ACC112 (cell line): Measurements from ENCODE around the gene GPR161.
A peak's percentile ranks its signal among the peaks of the same experiment; 100 is the strongest.

Experiments used
- H2AFZ ChIP-seq: fragments of 200-600 bp; sonication (generic); one replicate; pipeline ENCODE4 v1.6.0; 2017; ENCODE audit warnings: antibody characterized with exemption, low read length; ENCODE audit not compliant: unreplicated experiment
- H3K27ac ChIP-seq: fragments of 200-600 bp; sonication (generic); 2 replicates; pipeline ENCODE4 v1.5.1; 2014; ENCODE audit warnings: low read depth, mild to moderate bottlenecking, antibody characterized with exemption, low read length, moderate library complexity
- H3K27me3 ChIP-seq: fragments of 200-600 bp; sonication (generic); 2 replicates; pipeline ENCODE4 v1.6.1; 2014; ENCODE audit warnings: mild to moderate bottlenecking, antibody characterized with exemption, low read length, moderate library complexity, mixed read lengths; ENCODE audit not compliant: insufficient read depth
- H3K36me3 ChIP-seq: fragments of 200-600 bp; sonication (generic); 2 replicates; pipeline ENCODE4 v1.6.1; 2016; ENCODE audit warnings: mild to moderate bottlenecking, antibody characterized with exemption, low read length, moderate library complexity, mixed read lengths; ENCODE audit not compliant: insufficient read depth
- H3K4me1 ChIP-seq: fragments of 200-600 bp; sonication (generic); one replicate; pipeline ENCODE4 v1.6.1; 2016; ENCODE audit warnings: low read length, mixed read lengths; ENCODE audit not compliant: insufficient read depth, unreplicated experiment, control insufficient read depth
- H3K4me3 ChIP-seq: fragments of 200-600 bp; sonication (generic); 2 replicates; pipeline ENCODE4 v1.5.1; 2014; ENCODE audit warnings: mild to moderate bottlenecking, low read depth, low read length
- H3K79me2 ChIP-seq: fragments of 200-600 bp; sonication (generic); one replicate; pipeline ENCODE4 v1.6.0; 2016; ENCODE audit warnings: low read length; ENCODE audit not compliant: control insufficient read depth, unreplicated experiment, insufficient read depth

Gene GPR161

GRCh38 chr1:168110896-168111545 lies 25.7 kb downstream of the GPR161 start:
- H3K27ac ChIP-seq: 0 out of 2 replicates have a peak overlapping the region, but pooled peaks have one; percentile 26
- H3K4me3 ChIP-seq: no peak overlapping the region
- H3K79me2 ChIP-seq: no peaks in the 10 kb centered on the region
- peaks cover 7% of the 10 kb centered on the region; the same call in 1 of the 2 replicates for H3K36me3 ChIP-seq
- no peak overlapping the region for H2AFZ ChIP-seq
- peaks cover 15% of the 10 kb centered on the region for H3K4me1 ChIP-seq
- no peaks in the 10 kb centered on the region for H3K27me3 ChIP-seq

DNA sequence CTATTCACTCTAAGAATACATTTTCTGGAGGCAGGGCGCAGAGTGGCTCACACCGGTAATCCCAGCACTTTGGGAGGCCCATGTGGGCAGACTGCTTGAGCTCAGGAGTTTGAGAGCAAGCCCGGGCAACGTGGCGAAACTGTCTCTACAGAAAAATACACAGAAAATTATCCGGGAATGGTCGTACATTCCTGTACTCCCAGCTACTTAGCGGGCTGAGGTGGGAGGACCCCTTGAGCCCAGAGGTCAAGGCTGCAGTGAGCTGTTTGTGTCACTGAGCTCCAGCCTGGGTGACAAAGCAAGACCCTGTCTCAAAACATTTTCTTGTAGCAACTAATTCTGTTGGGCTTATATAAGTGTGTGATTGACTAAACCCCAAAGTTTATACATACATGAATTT lies 30.5 kb downstream of the GPR161 start:
- Histone ChIP-seq H3K27ac (no peak overlapping the region), H2AFZ (no peak overlapping the region), H3K4me1 (peaks cover 3% of the 10 kb centered on the region)

GRCh38 chr1:168105846-168106245 lies 30.9 kb downstream of the GPR161 start:
- Histone ChIP-seq H3K79me2 (no peaks in the 10 kb centered on the region), H3K4me1 (no peaks in the 10 kb centered on the region), H2AFZ (no peak overlapping the region), H3K27ac (no peak overlapping the region), H3K27me3 (no peaks in the 10 kb centered on the region), H3K36me3 (peaks cover 7% of the 10 kb centered on the region; the same call in 1 of the 2 replicates), H3K4me3 (no peak overlapping the region)

More for the DNA sequence above, 30.5 kb downstream of the GPR161 start:
- Histone ChIP-seq H3K79me2 (no peaks in the 10 kb centered on the region), H3K27me3 (no peaks in the 10 kb centered on the region), H3K4me3 (no peak overlapping the region), H3K36me3 (peaks cover 7% of the 10 kb centered on the region; the same call in 1 of the 2 replicates)

DNA sequence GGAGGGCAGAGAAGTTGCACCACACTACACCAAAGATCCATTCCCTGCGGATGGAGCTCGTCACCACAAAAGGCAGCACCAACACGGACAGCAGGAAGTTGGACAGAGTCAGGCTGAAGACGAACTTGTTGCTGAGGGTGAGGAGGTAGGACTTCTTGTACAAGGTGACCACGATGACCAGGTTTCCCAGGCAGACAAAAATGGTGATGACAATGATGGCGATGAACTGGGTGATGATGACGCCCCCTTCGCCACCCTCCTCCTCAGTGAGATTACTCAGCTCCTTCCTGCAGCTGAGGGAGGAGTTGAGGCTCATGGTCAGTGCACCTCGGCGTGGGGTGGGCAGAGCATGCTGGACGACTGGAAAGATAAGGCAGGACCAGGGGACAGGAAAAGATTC lies 32.2 kb downstream of the GPR161 start:
- Histone ChIP-seq H3K79me2 (no peaks in the 10 kb centered on the region), H3K27ac (no peak overlapping the region), H3K4me1 (no peaks in the 10 kb centered on the region), H3K4me3 (no peak overlapping the region), H3K36me3 (peaks cover 7% of the 10 kb centered on the region; the same call in 1 of the 2 replicates), H2AFZ (no peak overlapping the region), H3K27me3 (no peaks in the 10 kb centered on the region)

DNA sequence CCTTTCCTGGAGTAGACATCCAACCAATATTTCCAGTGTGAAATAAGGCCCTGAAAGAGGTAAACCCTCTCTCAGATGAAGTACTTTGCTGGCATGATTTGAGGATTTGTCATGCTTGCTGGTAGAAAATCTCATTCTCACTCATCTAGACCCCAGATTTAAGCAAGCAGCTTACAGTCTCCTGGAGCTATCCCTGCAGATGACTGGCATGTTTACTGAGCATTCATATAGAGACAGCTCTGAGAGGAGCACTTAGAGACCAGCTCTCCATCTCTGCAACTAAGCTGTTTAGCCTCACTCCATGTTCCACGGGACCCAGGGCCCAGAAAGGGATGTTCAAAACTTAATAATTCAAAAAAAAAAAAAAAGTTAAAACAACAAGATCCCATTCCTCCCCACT lies 34.2 kb downstream of the GPR161 start:
- no peak overlapping the region for H3K27ac ChIP-seq
- no peak overlapping the region for H2AFZ ChIP-seq
- H3K36me3 ChIP-seq: no peaks in the 10 kb centered on the region
- H3K27me3 ChIP-seq: no peaks in the 10 kb centered on the region
- no peaks in the 10 kb centered on the region for H3K79me2 ChIP-seq
- no peaks in the 10 kb centered on the region for H3K4me1 ChIP-seq
- H3K4me3 ChIP-seq: no peak overlapping the region

DNA sequence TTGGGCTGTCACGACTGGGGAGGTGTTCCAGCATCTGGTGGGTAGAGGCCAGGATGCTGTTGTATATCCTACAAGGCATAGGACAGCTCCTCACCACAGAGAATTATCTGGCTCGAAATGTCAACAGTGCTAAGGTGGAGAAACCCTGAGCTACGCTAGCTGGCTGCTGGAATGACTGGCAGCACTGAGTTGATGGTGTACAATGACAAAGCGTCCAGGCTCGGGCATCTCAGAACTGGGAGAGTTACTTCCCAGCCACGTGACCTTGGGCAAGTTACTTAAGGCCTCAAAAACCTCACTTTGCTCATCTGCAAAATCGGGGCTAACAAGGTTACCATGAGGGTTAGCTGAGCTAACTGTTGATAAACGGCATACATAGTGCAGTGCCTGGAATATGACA lies 35.4 kb downstream of the GPR161 start:
- no peaks in the 10 kb centered on the region for H3K79me2 ChIP-seq
- H2AFZ ChIP-seq: no peak overlapping the region
- H3K4me1 ChIP-seq: no peaks in the 10 kb centered on the region
- no peak overlapping the region for H3K4me3 ChIP-seq
- no peaks in the 10 kb centered on the region for H3K36me3 ChIP-seq
- no peak overlapping the region for H3K27ac ChIP-seq
- H3K27me3 ChIP-seq: no peaks in the 10 kb centered on the region

- no peaks in the 10 kb centered on the region for H3K36me3 ChIP-seq
- no peak overlapping the region for H3K27ac ChIP-seq
- no peak overlapping the region for H3K4me3 ChIP-seq
- no peaks in the 10 kb centered on the region for H3K27me3 ChIP-seq
- no peaks in the 10 kb centered on the region for H3K79me2 ChIP-seq
- H2AFZ ChIP-seq: no peak overlapping the region
- no peaks in the 10 kb centered on the region for H3K4me1 ChIP-seq
Measured at GRCh38 chr1:168100315-168101002, 36.3 kb downstream of the GPR161 start.

- H3K27me3 ChIP-seq: no peaks in the 10 kb centered on the region
- no peak overlapping the region for H3K4me3 ChIP-seq
- no peaks in the 10 kb centered on the region for H3K36me3 ChIP-seq
- no peaks in the 10 kb centered on the region for H3K4me1 ChIP-seq
- H3K79me2 ChIP-seq: no peaks in the 10 kb centered on the region
- H3K27ac ChIP-seq: no peak overlapping the region
- H2AFZ ChIP-seq: no peak overlapping the region
Measured at GRCh38 chr1:168099337-168099801, 37.4 kb downstream of the GPR161 start.

GRCh38 chr1:168098534-168099320 lies 38.0 kb downstream of the GPR161 start:
- H3K4me1 ChIP-seq: no peaks in the 10 kb centered on the region
- no peak overlapping the region for H3K27ac ChIP-seq
- no peaks in the 10 kb centered on the region for H3K79me2 ChIP-seq
- H3K4me3 ChIP-seq: no peak overlapping the region
- H3K36me3 ChIP-seq: no peaks in the 10 kb centered on the region
- H3K27me3 ChIP-seq: no peaks in the 10 kb centered on the region
- H2AFZ ChIP-seq: no peak overlapping the region

DNA sequence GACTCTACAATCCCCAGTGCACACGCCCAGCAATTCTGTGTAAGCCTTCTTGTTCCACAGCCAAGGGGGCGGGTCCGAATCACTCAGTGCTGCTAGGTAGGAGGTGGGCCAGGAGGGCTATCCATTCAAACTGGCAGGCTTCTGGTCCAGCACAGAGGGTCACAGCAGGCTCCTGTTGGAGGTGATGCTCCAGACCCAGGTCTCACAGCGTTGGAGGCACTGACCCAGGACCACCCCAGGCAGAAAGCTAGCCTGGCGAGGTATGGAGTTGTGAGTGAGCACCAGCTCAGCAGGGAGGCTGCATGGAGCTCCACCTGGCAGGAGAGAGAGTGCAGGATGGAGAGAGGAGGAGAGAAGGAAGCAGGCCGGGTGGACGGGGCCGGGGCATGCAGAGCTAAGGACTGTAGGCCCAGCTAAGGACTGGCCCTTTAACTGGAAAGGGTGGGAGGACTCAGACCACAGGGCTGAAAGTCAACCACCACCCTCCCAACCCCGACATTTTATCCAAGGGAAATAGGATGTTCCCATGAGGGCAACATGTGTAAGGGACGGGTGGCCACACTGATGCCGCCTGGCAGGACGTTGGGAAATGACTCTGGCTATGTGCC lies 38.7 kb downstream of the GPR161 start:
- H3K36me3 ChIP-seq: no peaks in the 10 kb centered on the region
- H3K4me3 ChIP-seq: no peak overlapping the region
- H3K79me2 ChIP-seq: no peaks in the 10 kb centered on the region
- no peak overlapping the region for H2AFZ ChIP-seq
- H3K27ac ChIP-seq: no peak overlapping the region
- no peaks in the 10 kb centered on the region for H3K27me3 ChIP-seq
- H3K4me1 ChIP-seq: no peaks in the 10 kb centered on the region
